ENCODE results near the gene GAA.

The GAA gene

GRCh38 chr17:80102664-80103448 lies 1.5 kb downstream of the GAA start:
- in situ Hi-C loops (cut with MboI; ENCODE audit: low sequenced_read_pairs), result no loop called here

GRCh38 chr17:80103449-80104085 lies 2.2 kb downstream of the GAA start:
- in situ Hi-C loops (cut with MboI; ENCODE audit: low sequenced_read_pairs), result no loop called here

GRCh38 chr17:80104321-80104955 lies 3.1 kb downstream of the GAA start:
- in situ Hi-C loops (cut with MboI; ENCODE audit: low sequenced_read_pairs), result no loop called here

GRCh38 chr17:80104956-80105375 lies 3.6 kb downstream of the GAA start:
- in situ Hi-C loops (cut with MboI; ENCODE audit: low sequenced_read_pairs), result no loop called here

GRCh38 chr17:80105762-80106161 lies 4.4 kb downstream of the GAA start:
- in situ Hi-C loops (cut with MboI; ENCODE audit: low sequenced_read_pairs), result no loop called here

- in situ Hi-C loops (cut with MboI; ENCODE audit: low sequenced_read_pairs), result no loop called here
These were observed 4.8 kb downstream of the GAA start for GRCh38 chr17:80106176-80106575.

GRCh38 chr17:80106751-80107150 lies 5.4 kb downstream of the GAA start:
- in situ Hi-C loops (cut with MboI; ENCODE audit: low sequenced_read_pairs), result no loop called here

- in situ Hi-C loops (cut with MboI; ENCODE audit: low sequenced_read_pairs), result no loop called here
These were observed 6.0 kb downstream of the GAA start for GRCh38 chr17:80107231-80108021.

GRCh38 chr17:80108036-80108971 lies 6.9 kb downstream of the GAA start:
- in situ Hi-C loops (cut with MboI; ENCODE audit: low sequenced_read_pairs), result no loop called here

- in situ Hi-C loops (cut with MboI; ENCODE audit: low sequenced_read_pairs), result no loop called here
These were observed 7.8 kb downstream of the GAA start for GRCh38 chr17:80109066-80109660.

- in situ Hi-C loops (cut with MboI; ENCODE audit: low sequenced_read_pairs), result no loop called here
These were observed 8.5 kb downstream of the GAA start for GRCh38 chr17:80109713-80110446.

- in situ Hi-C loops (cut with MboI; ENCODE audit: low sequenced_read_pairs), result no loop called here
These were observed 9.0 kb downstream of the GAA start for GRCh38 chr17:80110447-80110812.

- in situ Hi-C loops (cut with MboI; ENCODE audit: low sequenced_read_pairs), result no loop called here
These were observed 9.7 kb downstream of the GAA start for GRCh38 chr17:80110927-80111701.

GRCh38 chr17:80111702-80112470 lies 10.5 kb downstream of the GAA start:
- in situ Hi-C loops (cut with MboI; ENCODE audit: low sequenced_read_pairs), result no loop called here

- in situ Hi-C loops (cut with MboI; ENCODE audit: low sequenced_read_pairs), result no loop called here
These were observed 11.2 kb downstream of the GAA start for GRCh38 chr17:80112471-80113032.

GRCh38 chr17:80113033-80113484 lies 11.7 kb downstream of the GAA start:
- in situ Hi-C loops (cut with MboI; ENCODE audit: low sequenced_read_pairs), result no loop called here

GRCh38 chr17:80114758-80115157 lies 13.4 kb downstream of the GAA start:
- in situ Hi-C loops (cut with MboI; ENCODE audit: low sequenced_read_pairs), result no loop called here

Data from HL-60/S4 treated with retinoic acid at 250 ng/mL for 4 days and 3 days (cell line).